Right lobe of liver (tissue), 4 donors: ENCODE results near the gene LHX6.

Experiments
- POLR2A ChIP-seq: fragments of 450-650 bp; IDR thresholded peaks from one replicate; pipeline ENCODE4 v1.6.1; 2017; ENCODE audit warnings: antibody characterized with exemption, mild to moderate bottlenecking
- TF ChIP-seq, protein P1 (sequence below), 4 donors: fragments of 200-600 bp in 3 of 4; fragments of 450-650 bp in 1 of 4; IDR thresholded peaks; one replicate each; pipeline versions ENCODE4 v1.5.1 to v1.8.0; 2016 to 2022; ENCODE audit warnings: antibody characterized with exemption in 4 of 4, mild to moderate bottlenecking in 2 of 4
- donor health status: DM: no; HTN: no; CAD: no.
- donor health status: DM: no; HTN: no; CAD: no.
- donor health status: DM: no; HTN: yes; CAD: no.

DNA sequence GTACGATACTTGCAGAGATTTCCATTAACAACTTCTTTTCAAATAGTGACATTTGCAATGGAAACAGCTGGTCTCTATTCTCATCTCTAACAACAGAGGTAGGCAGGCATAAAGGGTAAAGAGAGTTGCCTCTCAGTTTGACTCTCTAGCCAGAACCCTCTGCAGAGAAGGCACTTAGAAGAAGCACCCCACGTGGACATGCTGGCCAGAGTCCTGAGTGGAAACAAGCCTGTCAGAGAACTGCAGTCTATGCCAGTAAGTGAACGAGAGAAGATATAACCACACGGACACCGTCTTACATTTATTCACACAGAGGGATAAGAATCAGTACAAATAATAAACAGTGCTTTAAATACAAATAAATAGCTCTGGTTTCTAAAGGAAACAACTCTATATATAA, 11.0 kb upstream of the LHX6 start:
- TF ChIP-seq, protein P1, sequence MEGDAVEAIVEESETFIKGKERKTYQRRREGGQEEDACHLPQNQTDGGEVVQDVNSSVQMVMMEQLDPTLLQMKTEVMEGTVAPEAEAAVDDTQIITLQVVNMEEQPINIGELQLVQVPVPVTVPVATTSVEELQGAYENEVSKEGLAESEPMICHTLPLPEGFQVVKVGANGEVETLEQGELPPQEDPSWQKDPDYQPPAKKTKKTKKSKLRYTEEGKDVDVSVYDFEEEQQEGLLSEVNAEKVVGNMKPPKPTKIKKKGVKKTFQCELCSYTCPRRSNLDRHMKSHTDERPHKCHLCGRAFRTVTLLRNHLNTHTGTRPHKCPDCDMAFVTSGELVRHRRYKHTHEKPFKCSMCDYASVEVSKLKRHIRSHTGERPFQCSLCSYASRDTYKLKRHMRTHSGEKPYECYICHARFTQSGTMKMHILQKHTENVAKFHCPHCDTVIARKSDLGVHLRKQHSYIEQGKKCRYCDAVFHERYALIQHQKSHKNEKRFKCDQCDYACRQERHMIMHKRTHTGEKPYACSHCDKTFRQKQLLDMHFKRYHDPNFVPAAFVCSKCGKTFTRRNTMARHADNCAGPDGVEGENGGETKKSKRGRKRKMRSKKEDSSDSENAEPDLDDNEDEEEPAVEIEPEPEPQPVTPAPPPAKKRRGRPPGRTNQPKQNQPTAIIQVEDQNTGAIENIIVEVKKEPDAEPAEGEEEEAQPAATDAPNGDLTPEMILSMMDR (IDR thresholded peaks at IDR 0.05), result no peak
- TF ChIP-seq POLR2A, result no peak
